ENCODE measurements around the gene LYPD6B.

- TF ChIP-seq CTCF (IDR thresholded peaks at IDR 0.05; ENCODE audit: poor library complexity): no peak
- no peak for TF ChIP-seq EZH2 (IDR thresholded peaks at IDR 0.05; ENCODE audit: borderline replicate concordance)
- no peak for TF ChIP-seq EZH2phosphoT487 (IDR thresholded peaks at IDR 0.05; ENCODE audit: low read depth, severe bottlenecking, unreplicated experiment)
Observed at GRCh38 chr2:149160195-149160594, 121.7 kb downstream of the LYPD6B start.

Measured in hepatocyte (in vitro differentiated cells).